SU-DHL-6 (cell line): ENCODE data around the gene KIF3A.

Experiments
- H2AFZ ChIP-seq: fragments of 200-600 bp; sonication (generic); 2 replicates; pipeline ENCODE4 v1.6.1; 2014; ENCODE audit warnings: low read depth, mild to moderate bottlenecking, moderate library complexity, mixed read lengths, antibody characterized with exemption, low read length; ENCODE audit not compliant: severe bottlenecking
- H3F3A ChIP-seq: fragments of 200-600 bp; shearing (Covaris generic); 2 replicates; pipeline ENCODE4 v1.6.0; 2016; ENCODE audit warnings: antibody characterized with exemption, mild to moderate bottlenecking; ENCODE audit not compliant: insufficient read depth
- H3K27ac ChIP-seq: fragments of 200-600 bp; sonication (generic); 2 replicates; pipeline ENCODE4 v1.5.1; 2016; ENCODE audit warnings: low read depth, mild to moderate bottlenecking, low read length, moderate library complexity, mixed read lengths
- H3K27me3 ChIP-seq: fragments of 200-600 bp; sonication (generic), shearing (Covaris generic); 2 replicates; pipeline ENCODE4 v1.6.0; 2014; ENCODE audit warnings: mild to moderate bottlenecking, low read length
- H3K36me3 ChIP-seq: fragments of 200-600 bp; sonication (generic); 2 replicates; pipeline ENCODE4 v1.6.1; 2014; ENCODE audit warnings: mild to moderate bottlenecking, low read length, mixed read lengths
- H3K4me2 ChIP-seq: fragments of 300-600, 200-600 bp; shearing (Covaris generic), sonication (generic); 2 replicates; pipeline ENCODE4 v1.6.0; 2014; ENCODE audit warnings: low read length, low read depth, mild to moderate bottlenecking; ENCODE audit not compliant: poor library complexity, severe bottlenecking
- H3K4me3 ChIP-seq: fragments of 200-600 bp; sonication (generic); 2 replicates; pipeline ENCODE4 v1.5.1; 2014; ENCODE audit warnings: antibody characterized with exemption, low read length, mild to moderate bottlenecking, mixed read lengths; ENCODE audit not compliant: insufficient read depth, poor library complexity, severe bottlenecking
- H3K79me2 ChIP-seq: fragments of 200-600 bp; sonication (generic); 2 replicates; pipeline ENCODE4 v1.6.1; 2014; ENCODE audit warnings: mild to moderate bottlenecking, low read length, moderate library complexity; ENCODE audit not compliant: insufficient read depth
- H3K9ac ChIP-seq: fragments of 200-600 bp; sonication (generic); 2 replicates; pipeline ENCODE4 v1.7.0; 2014; ENCODE audit warnings: mild to moderate bottlenecking, low read length
- H3K9me2 ChIP-seq: fragments of 200-600 bp; sonication (generic); replicated peaks from 2 replicates; pipeline ENCODE4 v1.6.1; 2014; ENCODE audit warnings: low read length; ENCODE audit not compliant: insufficient read depth
- H3K9me3 ChIP-seq: fragments of 200-600 bp; sonication (generic); 2 replicates; pipeline ENCODE4 v1.6.1; 2014; ENCODE audit warnings: low read length, mixed read lengths; ENCODE audit not compliant: insufficient read depth
- H4K20me1 ChIP-seq: fragments of 200-600 bp; sonication (generic); 2 replicates; pipeline ENCODE4 v1.6.1; 2014; ENCODE audit warnings: low read depth, mild to moderate bottlenecking, antibody characterized with exemption, low read length, moderate library complexity, mixed read lengths
- CTCF ChIP-seq: fragments of 200-600 bp; sonication (generic); IDR thresholded peaks from one replicate; pipeline ENCODE4 v1.5.1; 2017; ENCODE audit warnings: antibody characterized with exemption, mild to moderate bottlenecking, low read length, moderate library complexity; ENCODE audit not compliant: insufficient read depth, poor library complexity, severe bottlenecking
- EZH2phosphoT487 ChIP-seq: fragments of 200-600 bp; sonication (generic), shearing (Covaris generic); conservative IDR thresholded peaks from 2 replicates; pipeline ENCODE4 v1.6.1; 2018; ENCODE audit warnings: mild to moderate bottlenecking, antibody characterized with exemption, low read length, moderate library complexity, mixed read lengths

KIF3A gene

GRCh38 chr5:132662004-132662401 lies 75.3 kb downstream of the KIF3A start:
- Histone ChIP-seq H3K79me2 (no peaks in the 10 kb centered on the region), H3K36me3 (no peaks in the 10 kb centered on the region), H2AFZ (no peak overlapping the region), H3K27me3 (no peaks in the 10 kb centered on the region), H3F3A (no peaks in the 10 kb centered on the region), H3K4me3 (no peak overlapping the region), H3K4me2 (no peak overlapping the region), H4K20me1 (no peaks in the 10 kb centered on the region), H3K9ac (no peak overlapping the region), H3K9me3 (no peaks in the 10 kb centered on the region), H3K27ac (no peak overlapping the region), H3K9me2 (no peaks in the 10 kb centered on the region)
- no peak for TF ChIP-seq EZH2phosphoT487
- no peak for TF ChIP-seq CTCF

- Histone ChIP-seq H3K9me3 (no peaks in the 10 kb centered on the region), H3K27me3 (no peaks in the 10 kb centered on the region), H3F3A (no peaks in the 10 kb centered on the region), H3K9me2 (no peaks in the 10 kb centered on the region), H3K79me2 (no peaks in the 10 kb centered on the region), H3K9ac (no peak overlapping the region), H4K20me1 (no peaks in the 10 kb centered on the region), H3K4me3 (no peak overlapping the region), H3K4me2 (no peak overlapping the region), H3K36me3 (no peaks in the 10 kb centered on the region), H3K27ac (no peak overlapping the region), H2AFZ (no peak overlapping the region)
- TF ChIP-seq CTCF, result no peak
- no peak for TF ChIP-seq EZH2phosphoT487
These were observed 75.9 kb downstream of the KIF3A start for GRCh38 chr5:132661231-132662003.

- Histone ChIP-seq H3F3A (no peaks in the 10 kb centered on the region), H4K20me1 (no peaks in the 10 kb centered on the region), H3K27me3 (no peaks in the 10 kb centered on the region), H3K27ac (no peak overlapping the region), H3K4me2 (no peak overlapping the region), H3K9me3 (no peaks in the 10 kb centered on the region), H3K9me2 (no peaks in the 10 kb centered on the region), H3K4me3 (no peak overlapping the region), H3K36me3 (no peaks in the 10 kb centered on the region), H3K79me2 (no peaks in the 10 kb centered on the region), H2AFZ (no peak overlapping the region), H3K9ac (no peak overlapping the region)
- TF ChIP-seq CTCF, result no peak
- no peak for TF ChIP-seq EZH2phosphoT487
These were observed 77.5 kb downstream of the KIF3A start for GRCh38 chr5:132659598-132660493.
